K562 (cell line): ENCODE measurements around the gene COL24A1. TPM values are rescaled to one million over a fixed set of nuclear protein-coding genes. Genes with fewer than 3 reads are reported as not detected.
A peak's percentile ranks its signal among the peaks of the same experiment; 100 is the strongest.

Source experiments
- ASH1L ChIP-seq: fragments of 450-650 bp; IDR thresholded peaks from 2 replicates; pipeline ENCODE4 v1.6.1; 2018; ENCODE audit warnings: borderline replicate concordance, mild to moderate bottlenecking, low read depth; ENCODE audit not compliant: partially characterized antibody
- FOS ChIP-seq: IDR thresholded peaks from 3 replicates; pipeline ENCODE4 v1.6.1; 2011; ENCODE audit not compliant: insufficient read length; ENCODE audit errors: extremely low read depth
- HDAC1 ChIP-seq, 2 experiments: fragments of 450-650 bp; IDR thresholded peaks; 2 replicates each; pipeline ENCODE4 v1.6.1; 2016 to 2017; ENCODE audit warnings: inconsistent platforms in 1 of 2, mild to moderate bottlenecking in 1 of 2, moderate library complexity in 1 of 2
- JUN ChIP-seq, 2 experiments: sonication (generic) in 1 of 2; formaldehyde crosslinking in 1 of 2; IDR thresholded peaks; 2 replicates each; pipeline versions ENCODE4 v1.6.1 to v1.8.0; 2012 to 2022; ENCODE audit warnings: borderline replicate concordance in 2 of 2, mild to moderate bottlenecking in 2 of 2, improper control_type of control experiment in 1 of 2, low read depth in 1 of 2, low read length in 1 of 2, missing genetic modification reagents in 1 of 2
- L3MBTL2 ChIP-seq: fragments of 450-650 bp; IDR thresholded peaks from 2 replicates; pipeline ENCODE4 v1.6.1; 2016; ENCODE audit warnings: mild to moderate bottlenecking, moderate library complexity
- MYC ChIP-seq, 2 experiments: fragments of 250-450 bp in 1 of 2; sonication (Bioruptor Pico) in 1 of 2; IDR thresholded peaks; 2 replicates each; pipeline versions ENCODE4 v1.5.1 to v1.6.1; 2012 to 2021; ENCODE audit warnings: low read depth in 2 of 2, borderline replicate concordance in 1 of 2, improper control_type of control experiment in 1 of 2, low read length in 1 of 2, mild to moderate bottlenecking in 1 of 2, moderate library complexity in 1 of 2
- PML ChIP-seq: IDR thresholded peaks from 2 replicates; pipeline ENCODE4 v1.6.1; 2012; ENCODE audit warnings: low read length, inconsistent platforms
- SLC30A9 ChIP-seq: fragments of 250-450 bp; sonication (Bioruptor Pico); IDR thresholded peaks from 2 replicates; pipeline ENCODE4 v1.8.0; 2022; ENCODE audit warnings: mild to moderate bottlenecking, moderate library complexity
- XRCC5 ChIP-seq: fragments of 200-400 bp; formaldehyde crosslinking; IDR thresholded peaks from 2 replicates; pipeline ENCODE4 v1.6.1; 2017; ENCODE audit warnings: low read depth, mild to moderate bottlenecking, low read length
- ZC3H4 ChIP-seq: sonication (generic); formaldehyde crosslinking; IDR thresholded peaks from 2 replicates; pipeline ENCODE4 v1.9.0; 2021; ENCODE audit warnings: missing genetic modification reagents, borderline replicate concordance
- ZNF717 ChIP-seq: fragments of 250-450 bp; sonication (Bioruptor Pico); IDR thresholded peaks from 2 replicates; pipeline ENCODE4 v1.5.0; 2021
- polyA plus RNA-seq, 8 experiments: library from polyadenylated mRNA; depleted of rRNA in 4 of 8; stranded (reverse) in 5 of 8; unstranded in 3 of 8; fragments of >200 nt; fragmentation: Nextera tagmentation in 2 of 8; fragmentation: Illumina TruSeq in 1 of 8; extraction: Ambion mirVana in 2 of 8; extraction: Trizol in 1 of 8; gene quantifications; 2 replicates each; pipeline versions ENCODE4 v1.2.1 to v1.2.3, GENCODE V29; 2011 to 2014; ENCODE audit warnings: inconsistent platforms in 1 of 8, missing spikeins in 1 of 8
- total RNA-seq, 7 experiments: library from RNA; depleted of rRNA in 6 of 7; stranded (reverse); fragments of >200 nt in 6 of 7; fragmentation: Illumina TruSeq in 2 of 7; extraction: Trizol in 2 of 7; gene quantifications; 2 replicates each; pipeline versions ENCODE4 v1.2.1 to v1.2.3, GENCODE V29; 2011 to 2021; ENCODE audit warnings: low replicate concordance in 1 of 7
- TF ChIP-seq, protein P1 (sequence below): sonication (generic); formaldehyde crosslinking; IDR thresholded peaks from 2 replicates; pipeline ENCODE4 v1.8.1; 2023; ENCODE audit warnings: mild to moderate bottlenecking, missing genetic modification reagents, moderate library complexity
- TF ChIP-seq, protein P2 (sequence below): fragments of 250-450 bp; sonication (Bioruptor Pico); IDR thresholded peaks from 2 replicates; pipeline ENCODE4 v1.8.0; 2021; ENCODE audit warnings: borderline replicate concordance, mild to moderate bottlenecking, moderate library complexity; ENCODE audit not compliant: poor library complexity, severe bottlenecking
- TF ChIP-seq, protein P3 (sequence below): fragments of 250-450 bp; sonication (Bioruptor Pico); IDR thresholded peaks from 2 replicates; pipeline ENCODE4 v1.8.0; 2021; ENCODE audit warnings: moderate library complexity, mild to moderate bottlenecking, inconsistent platforms
- TF ChIP-seq, protein P4 (sequence below): sonication (generic); formaldehyde crosslinking; IDR thresholded peaks from 2 replicates; pipeline ENCODE4 v1.9.0; 2022; ENCODE audit warnings: mild to moderate bottlenecking, missing genetic modification reagents

Gene COL24A1
- total and polyA plus RNA-seq, 9 of the 15 experiments (the other 6 are each of a cell fraction or from before 2014, with no cell fraction given), result 0.01 to 0.06 (median 0.03) TPM; not detected in 2

DNA sequence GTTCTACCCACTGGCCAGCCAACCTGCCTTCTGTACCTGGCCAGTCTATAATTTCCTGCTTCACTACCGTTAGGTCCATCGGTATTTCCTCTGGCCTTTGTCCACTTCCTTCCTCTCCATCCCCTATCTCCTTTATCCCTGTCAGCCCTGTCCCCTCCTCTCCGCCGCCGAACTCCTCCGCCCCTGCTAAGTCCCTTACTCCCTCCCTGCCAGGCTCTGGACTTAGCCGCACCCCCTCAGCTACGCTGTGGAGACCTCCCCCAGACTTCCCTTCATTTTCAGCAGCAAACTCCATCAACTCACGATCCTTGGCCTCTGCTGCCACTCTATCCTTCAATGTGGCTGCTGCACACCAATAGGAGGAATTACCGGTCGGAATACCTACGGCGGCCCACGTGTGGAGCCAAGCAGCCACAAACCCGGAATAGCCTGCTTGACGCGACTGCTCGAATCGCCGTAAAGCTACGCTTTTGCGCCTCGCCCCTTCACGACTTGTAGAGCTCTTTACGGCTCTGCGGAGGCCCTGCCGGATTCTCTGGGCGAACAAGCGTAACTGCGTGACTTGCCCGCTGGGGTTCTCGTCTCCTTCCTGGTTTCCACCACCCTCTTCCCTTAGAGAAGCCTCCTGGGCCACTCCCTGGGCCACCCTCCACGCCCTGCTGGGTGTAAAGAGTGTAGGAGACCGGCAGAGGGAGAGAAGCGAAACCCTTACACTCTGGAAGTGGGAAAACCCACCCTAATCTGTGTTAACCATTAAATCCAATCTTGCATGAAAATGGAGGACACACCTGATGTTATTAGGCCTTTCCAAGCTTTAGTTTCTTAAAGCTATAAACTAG, 448.4 kb downstream of the COL24A1 start, which contains the start of gene ZNHIT6 (continued):
- TF ChIP-seq, protein P1, sequence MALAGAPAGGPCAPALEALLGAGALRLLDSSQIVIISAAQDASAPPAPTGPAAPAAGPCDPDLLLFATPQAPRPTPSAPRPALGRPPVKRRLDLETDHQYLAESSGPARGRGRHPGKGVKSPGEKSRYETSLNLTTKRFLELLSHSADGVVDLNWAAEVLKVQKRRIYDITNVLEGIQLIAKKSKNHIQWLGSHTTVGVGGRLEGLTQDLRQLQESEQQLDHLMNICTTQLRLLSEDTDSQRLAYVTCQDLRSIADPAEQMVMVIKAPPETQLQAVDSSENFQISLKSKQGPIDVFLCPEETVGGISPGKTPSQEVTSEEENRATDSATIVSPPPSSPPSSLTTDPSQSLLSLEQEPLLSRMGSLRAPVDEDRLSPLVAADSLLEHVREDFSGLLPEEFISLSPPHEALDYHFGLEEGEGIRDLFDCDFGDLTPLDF, result peak; percentile 64; the same call in 1 of the 2 replicates
- TF ChIP-seq, protein P2, sequence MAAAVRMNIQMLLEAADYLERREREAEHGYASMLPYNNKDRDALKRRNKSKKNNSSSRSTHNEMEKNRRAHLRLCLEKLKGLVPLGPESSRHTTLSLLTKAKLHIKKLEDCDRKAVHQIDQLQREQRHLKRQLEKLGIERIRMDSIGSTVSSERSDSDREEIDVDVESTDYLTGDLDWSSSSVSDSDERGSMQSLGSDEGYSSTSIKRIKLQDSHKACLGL (CRISPR knock-in tag), result peak; percentile 83
- TF ChIP-seq HDAC1 (IDR thresholded peaks at IDR 0.05), result peak; percentile 82 to 99
- TF ChIP-seq ZNF717 (CRISPR knock-in tag), result no peak
- TF ChIP-seq MYC (IDR thresholded peaks at IDR 0.05; ENCODE audit: low read depth, low read length), result peak; percentile 96
- TF ChIP-seq MYC (CRISPR knock-in tag; IDR thresholded peaks at IDR 0.05; ENCODE audit: borderline replicate concordance, low read depth), result no peak
- TF ChIP-seq, protein P3, sequence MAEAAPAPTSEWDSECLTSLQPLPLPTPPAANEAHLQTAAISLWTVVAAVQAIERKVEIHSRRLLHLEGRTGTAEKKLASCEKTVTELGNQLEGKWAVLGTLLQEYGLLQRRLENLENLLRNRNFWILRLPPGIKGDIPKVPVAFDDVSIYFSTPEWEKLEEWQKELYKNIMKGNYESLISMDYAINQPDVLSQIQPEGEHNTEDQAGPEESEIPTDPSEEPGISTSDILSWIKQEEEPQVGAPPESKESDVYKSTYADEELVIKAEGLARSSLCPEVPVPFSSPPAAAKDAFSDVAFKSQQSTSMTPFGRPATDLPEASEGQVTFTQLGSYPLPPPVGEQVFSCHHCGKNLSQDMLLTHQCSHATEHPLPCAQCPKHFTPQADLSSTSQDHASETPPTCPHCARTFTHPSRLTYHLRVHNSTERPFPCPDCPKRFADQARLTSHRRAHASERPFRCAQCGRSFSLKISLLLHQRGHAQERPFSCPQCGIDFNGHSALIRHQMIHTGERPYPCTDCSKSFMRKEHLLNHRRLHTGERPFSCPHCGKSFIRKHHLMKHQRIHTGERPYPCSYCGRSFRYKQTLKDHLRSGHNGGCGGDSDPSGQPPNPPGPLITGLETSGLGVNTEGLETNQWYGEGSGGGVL (CRISPR knock-in tag), result no peak
- no peak for TF ChIP-seq SLC30A9
- no peak for TF ChIP-seq ZC3H4 (CRISPR knock-in tag)
- peak; percentile 50; the same call in 1 of the 2 replicates for TF ChIP-seq XRCC5
- no peak for TF ChIP-seq FOS
- peak; percentile 33 for TF ChIP-seq ASH1L
- peak; percentile 57; the same call in 1 of the 2 replicates for TF ChIP-seq PML
- TF ChIP-seq JUN (IDR thresholded peaks at IDR 0.05; ENCODE audit: borderline replicate concordance, low read depth, low read length), result peak; percentile 14; the same call in 1 of the 2 replicates
- TF ChIP-seq JUN (CRISPR knock-in tag; IDR thresholded peaks at IDR 0.05; ENCODE audit: borderline replicate concordance), result no peak
- TF ChIP-seq, protein P4, sequence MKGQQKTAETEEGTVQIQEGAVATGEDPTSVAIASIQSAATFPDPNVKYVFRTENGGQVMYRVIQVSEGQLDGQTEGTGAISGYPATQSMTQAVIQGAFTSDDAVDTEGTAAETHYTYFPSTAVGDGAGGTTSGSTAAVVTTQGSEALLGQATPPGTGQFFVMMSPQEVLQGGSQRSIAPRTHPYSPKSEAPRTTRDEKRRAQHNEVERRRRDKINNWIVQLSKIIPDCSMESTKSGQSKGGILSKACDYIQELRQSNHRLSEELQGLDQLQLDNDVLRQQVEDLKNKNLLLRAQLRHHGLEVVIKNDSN (CRISPR knock-in tag), result peak; percentile 77
- peak; percentile 62; the same call in 1 of the 2 replicates for TF ChIP-seq L3MBTL2
